ENCODE results near the gene TTLL7.
"Not testable (repeated sequence)": the region's sequence is repeated elsewhere in the genome, so short reads cannot be mapped to it uniquely, and the experiment has no call there.

Gene TTLL7

DNA sequence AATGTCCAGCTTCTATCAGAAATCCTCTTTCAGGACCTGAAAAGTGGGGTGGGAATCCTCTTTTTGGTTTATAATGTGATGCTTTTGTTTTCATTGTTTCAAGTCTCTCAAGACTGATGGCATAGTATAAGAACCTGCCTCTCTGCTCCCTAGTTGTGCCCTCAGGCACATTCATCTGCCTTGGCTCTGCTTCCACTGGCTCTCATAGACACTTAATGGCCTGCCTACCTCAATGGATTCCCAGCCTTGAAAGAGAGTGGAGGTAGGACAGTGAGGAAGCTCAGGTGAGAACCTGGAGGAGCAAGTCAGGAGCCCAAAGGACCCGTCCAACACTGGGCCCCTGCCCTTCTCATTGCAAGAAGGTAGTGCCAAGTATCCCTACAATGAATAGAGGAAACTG, 4.8 kb downstream of the TTLL7 start:
- DNase-seq, result no peak

DNA sequence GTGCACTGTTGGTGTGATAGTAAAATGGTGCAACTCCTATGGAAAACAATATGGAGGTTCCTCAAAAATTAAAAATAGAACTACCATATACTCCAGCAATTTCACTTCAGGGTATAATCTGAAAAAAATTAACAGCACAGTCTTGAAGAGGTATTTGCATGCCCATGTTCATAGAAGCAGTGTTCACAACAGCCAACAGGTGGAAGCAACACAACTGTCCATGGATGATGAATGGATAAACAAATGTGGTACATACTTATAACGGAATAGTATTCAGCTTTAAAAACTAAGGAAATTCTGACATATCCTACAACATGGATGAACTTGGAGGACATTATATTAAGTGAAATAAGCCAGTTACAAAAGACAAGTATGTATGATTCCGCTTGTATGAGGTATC, 8.2 kb downstream of the TTLL7 start:
- DNase-seq, result no peak

DNA sequence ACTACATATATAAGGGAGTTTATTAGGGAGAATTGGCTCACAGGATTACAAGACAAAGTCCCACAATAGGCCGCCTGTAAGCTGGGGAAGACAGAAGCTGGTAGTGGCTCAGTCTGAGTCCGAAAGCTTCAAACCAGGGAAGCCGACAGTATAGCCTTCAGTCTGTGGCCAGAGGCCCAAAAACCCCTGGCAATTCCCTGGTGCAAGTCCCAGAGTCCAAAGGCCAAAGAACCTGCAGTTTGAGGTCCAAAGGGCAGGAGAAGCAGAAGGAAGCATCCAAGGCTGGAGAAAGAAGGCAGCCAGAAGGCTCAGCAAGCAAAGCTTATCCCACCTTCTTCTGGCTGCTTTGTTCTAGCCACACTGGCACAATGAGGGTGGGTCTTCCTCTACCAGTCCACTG, 13.9 kb downstream of the TTLL7 start:
- DNase-seq, result no peak

DNA sequence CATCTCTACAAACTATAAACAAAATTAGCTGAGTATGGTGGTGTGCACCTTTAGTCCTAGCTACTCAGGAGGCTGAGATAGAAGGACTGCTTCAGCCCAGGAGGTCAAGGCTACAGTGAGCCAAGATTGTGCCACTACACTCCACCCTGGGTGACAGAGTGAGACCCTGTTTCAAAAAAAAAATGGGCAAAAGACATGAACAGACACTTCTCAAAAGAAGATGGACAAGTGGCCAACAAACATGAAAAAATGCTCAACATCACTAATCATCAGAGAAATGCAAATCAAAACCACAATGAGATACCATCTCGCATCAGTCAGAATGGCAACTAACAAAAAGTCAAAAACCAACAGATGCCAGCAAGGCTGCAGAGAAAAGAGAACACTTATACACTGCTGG, 15.0 kb downstream of the TTLL7 start:
- not testable (repeated sequence) for DNase-seq

DNA sequence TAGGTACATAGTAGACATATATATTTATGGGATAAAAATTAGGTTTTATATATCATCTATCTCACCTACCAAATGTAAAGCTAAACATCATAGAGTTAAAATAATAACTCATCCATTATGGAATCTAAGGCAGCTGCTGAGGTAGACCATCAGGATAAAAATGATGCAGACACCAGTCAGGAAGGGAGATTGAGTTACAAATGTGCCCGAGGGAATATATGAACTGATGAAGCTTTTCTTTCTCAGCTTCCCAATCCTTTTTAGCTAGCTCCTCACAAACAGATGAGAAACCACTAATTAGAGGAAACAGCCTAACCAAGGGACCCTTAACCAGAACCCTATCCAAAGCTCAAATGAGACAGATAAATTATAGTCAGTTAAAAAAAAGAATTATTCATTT, 20.9 kb downstream of the TTLL7 start:
- DNase-seq, result no peak

DNA sequence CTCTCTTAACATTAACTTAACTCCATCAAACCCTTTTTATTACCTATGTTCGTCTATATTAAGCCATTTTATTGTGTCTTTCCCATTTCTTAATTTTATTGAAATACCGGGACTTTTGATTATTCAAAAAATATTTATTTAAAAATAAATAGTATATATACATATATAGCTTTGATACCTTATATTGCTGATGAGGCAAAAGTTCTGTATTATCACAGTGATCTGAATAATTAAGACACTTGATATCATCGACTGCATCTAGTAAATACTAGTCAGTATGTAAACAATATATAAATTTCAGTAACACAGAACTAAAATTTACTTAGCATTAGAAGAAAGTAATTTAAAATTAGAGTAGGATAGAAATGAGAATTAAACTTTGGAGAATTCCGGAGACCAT, 22.0 kb downstream of the TTLL7 start:
- DNase-seq, result no peak

DNA sequence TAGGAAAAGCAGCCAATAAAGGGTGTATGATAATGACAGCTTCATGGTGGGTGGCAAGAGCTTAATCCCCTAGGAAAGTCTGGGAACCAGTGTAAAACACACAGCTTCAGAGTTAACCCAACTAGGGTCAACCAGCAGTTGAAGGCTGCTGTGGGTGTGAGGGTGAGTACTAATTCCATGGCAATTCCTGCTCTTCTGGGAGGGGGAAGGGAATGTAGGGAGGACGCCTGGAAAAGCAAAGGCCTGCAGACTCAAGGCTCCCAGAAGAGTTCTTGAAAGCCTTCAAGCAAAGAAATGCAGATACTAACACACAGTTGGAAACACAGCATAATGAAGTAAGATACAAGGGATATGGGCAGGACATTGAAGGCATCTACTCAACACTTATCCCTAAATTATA, 28.1 kb downstream of the TTLL7 start:
- DNase-seq, result no peak

DNA sequence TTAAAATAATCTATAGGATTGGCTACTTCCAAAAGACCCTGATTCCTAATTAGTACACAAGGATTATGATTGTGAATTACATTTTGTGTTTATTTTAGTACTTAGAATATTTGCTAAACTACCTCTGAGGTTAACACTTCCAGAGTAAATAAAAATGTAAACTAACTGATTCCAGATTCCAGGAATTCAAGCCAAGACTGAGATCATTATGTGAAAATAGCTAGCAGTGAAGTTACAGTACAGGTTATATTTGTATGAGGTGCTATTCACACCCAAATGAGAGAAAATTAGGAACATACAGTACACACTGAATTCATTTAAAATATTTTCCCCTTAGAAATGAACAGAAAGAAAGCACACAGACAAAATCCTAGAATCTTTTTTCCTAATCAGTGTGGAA, 28.8 kb downstream of the TTLL7 start:
- no peak for DNase-seq

DNA sequence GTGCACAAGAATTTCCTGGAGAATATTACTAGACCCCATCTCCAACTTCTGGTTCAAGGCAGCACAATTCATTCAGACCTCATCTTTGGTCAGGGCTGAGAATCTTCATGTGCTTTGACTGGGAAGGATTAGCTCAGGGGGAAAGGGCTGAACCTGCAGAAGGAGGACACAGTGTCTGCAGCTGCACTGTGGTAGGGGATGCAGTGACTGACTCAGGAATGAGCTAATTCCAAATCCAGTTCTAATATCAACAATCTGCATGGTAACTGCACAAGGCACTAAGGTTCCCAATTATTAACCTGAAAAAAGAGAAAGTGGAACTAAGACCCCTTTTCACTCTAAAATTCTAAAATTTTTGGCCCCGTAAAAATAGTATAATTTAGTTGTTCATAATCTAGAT, 31.6 kb downstream of the TTLL7 start:
- DNase-seq, result no peak

DNA sequence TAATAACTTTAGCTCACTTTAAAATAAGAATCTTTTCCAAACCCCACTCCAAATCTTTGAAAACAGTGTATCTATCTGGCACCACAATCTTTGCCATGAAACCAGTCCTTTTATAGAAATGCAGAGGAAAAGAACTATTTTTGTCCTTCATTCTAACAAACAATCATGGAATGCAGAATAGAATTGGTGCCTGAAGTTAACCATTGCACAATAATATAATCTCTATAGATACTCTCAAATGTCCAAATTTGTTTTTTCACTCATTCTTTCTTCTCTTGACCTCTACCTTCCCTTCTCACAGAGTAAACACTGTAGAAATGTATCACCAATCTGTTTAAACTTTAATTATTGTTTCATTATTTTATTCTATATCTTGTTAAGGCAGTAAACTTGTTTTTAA, 34.8 kb downstream of the TTLL7 start:
- no peak for DNase-seq

DNA sequence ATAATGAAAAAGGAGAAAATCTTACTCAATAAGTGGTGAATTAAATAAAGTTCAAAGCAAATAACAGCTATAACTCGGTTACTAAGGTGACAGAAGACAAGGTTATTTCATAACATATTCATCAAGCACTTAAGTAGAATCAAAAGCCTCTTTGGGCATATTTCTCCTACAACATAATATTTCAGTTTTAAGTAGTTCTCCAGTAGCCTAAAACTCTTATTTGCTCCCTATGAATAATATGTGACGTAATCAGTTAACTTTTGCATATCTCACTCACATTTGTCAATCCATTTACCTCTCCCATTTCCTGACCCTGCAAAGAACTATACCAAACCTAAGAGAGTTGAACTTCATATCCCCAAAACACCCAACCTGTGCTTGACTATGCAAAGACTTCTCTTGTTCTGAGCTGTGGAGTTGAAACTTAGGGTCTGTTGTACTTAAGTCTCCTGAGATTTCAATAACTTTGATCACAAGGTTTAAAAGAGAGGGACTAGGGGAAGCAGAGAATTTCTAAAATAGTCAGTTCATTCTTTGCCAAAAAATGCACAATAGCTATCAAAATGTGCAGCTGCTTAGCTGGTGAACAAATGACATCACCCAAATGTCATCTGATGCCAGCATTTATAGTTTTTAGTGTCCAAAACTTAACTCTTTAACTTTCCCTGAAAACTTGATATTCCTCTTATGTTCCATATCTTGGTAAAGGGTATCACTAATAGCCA, 37.2 kb downstream of the TTLL7 start:
- no peak for DNase-seq

DNA sequence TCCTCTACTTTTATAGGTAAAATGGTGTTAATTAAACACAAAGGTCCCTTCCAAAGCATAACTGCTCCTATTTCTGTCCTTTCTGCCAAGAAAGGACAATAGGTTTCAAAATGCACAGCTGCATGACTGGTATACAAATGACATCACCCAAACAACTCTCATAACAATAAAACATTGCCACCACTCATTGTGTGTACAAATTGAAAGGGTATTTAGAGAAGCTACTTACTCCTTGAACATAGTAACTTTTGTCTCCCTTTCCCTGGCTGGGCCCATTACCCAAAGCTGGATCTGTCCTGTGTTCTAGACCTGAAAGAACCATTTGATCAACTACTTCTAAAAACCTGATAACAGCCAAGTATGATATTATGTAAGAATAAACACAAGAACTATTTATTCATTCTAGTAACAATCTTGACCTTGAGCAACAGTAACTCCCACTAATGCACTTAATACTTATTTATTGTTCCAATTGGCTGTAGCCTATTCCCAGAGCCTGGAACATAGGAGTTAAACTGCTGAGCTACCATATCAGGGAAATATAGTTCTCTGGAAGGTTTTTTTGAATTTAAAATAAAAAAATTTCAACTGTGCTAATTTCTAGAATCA, 38.2 kb downstream of the TTLL7 start:
- DNase-seq, result no peak

DNA sequence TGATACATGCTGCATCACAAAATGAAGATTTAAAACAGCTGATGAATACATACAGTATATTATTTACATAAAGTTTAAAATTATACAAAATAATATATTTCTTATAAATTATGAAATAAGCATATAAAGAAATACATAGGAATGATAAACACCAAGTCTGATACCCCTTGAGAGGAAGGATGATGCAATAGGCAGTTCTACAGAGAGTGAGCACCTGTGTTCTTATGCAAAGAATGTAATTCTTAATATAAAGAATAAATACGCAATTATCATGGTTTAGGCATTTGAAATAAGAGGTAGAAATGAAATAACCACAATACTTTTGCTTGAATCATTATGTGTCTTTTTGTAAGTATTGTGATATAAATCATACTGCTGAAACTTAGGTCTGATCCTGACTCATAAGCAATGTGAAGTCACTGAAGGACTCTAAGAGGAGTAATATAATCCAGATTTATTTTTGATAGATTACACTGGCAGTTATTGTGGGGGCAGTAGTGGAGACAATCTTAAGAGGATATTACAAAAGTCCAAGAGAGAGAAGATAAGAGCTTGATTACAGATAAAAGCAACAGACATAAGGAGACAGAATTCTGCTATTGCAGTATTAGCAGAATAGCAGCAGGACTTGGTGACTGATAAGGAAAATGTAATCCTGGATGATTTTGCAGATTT, 39.0 kb downstream of the TTLL7 start:
- no peak for DNase-seq

DNA sequence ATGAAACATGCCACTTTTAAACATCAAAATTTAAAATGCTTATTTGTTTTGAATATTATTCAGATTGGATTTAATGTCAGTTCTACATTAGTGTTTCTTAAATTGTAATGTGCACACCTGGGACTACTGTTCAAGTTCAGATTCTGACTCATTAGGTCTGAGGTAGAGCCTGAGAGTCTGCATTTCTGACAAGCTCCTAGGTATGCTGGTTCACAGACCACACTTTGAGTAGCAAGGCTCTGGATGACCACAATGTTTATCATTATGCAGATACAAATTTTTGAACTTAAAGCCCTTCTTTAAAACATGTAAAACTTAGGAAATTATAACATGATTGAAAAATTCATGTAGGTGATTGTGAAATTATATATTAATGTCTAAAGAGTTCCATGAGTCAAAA, 40.2 kb downstream of the TTLL7 start:
- DNase-seq, result no peak

DNA sequence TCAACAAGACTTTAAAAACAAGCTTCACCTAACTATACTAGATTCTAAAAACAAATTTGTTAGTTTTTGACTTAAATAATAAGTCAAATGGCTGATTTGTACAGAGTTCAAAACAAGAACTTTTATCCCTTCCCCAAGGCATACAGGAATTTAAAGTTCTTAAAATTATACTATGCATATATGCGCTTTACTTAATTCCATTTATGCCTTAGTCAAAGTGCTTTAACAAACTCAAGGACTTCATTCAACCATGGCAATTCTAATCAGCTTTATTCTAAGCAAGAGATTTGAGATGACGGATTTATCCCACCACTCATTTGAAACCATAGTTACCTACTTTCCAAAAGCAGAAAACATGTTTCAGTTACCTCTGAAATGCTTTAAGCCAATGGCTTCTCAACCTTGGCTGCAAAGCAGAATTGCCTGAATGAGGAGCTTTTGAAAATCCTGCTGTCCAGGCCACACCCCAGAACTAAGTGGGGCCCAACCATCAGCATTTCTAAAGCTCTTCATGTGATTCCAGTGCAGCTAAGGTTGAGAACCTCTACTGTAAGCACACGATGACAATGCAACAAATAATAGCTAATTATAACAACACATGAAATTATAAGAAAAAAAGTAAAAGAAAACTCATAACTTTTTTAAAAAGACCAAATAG, 44.6 kb downstream of the TTLL7 start:
- no peak for DNase-seq

DNA sequence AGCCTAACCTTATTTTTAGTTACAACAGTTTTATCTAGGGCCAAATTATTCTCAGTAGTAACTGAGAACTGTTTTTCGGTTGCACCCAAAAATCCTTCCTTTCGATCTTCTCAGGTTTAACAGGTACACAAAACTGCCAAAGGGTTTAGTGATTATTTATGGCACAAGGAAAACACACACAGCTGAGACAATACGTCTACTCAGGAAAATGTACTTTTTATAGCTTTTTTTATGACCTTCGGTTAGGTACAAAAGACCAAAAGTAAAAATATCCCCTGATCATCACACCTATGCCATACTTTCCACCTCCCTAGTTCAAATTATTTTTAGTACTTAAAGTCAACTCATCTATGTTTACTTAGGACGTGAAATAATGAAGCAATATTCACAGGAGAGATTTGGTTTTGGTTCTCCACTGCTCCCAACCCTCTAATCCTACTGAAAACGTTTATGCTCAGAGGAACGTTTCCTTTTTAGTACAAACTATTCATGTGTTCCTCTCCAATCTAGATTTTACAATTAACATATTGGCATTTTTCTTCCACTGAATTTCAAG, 48.7 kb downstream of the TTLL7 start:
- no peak for DNase-seq

DNA sequence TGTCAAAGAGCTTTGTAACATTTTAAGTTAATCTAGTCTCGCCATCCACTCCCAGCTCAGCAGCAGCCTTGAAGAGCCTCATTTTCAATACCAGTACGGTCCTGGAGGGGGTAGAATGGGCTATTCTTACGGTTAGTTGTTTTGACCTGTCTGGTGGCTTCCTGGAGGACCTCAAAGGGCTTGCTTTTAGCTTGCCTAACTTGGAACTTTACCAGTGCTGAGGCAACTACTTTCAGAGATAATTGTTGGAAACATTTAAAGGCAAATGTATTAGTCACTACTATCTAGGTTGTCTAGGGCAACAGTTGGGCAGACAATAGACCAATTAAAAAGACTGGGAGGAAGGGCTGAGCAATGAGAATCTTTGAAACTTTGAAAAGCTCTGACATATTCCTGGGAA, 56.0 kb downstream of the TTLL7 start:
- DNase-seq, result no peak

DNA sequence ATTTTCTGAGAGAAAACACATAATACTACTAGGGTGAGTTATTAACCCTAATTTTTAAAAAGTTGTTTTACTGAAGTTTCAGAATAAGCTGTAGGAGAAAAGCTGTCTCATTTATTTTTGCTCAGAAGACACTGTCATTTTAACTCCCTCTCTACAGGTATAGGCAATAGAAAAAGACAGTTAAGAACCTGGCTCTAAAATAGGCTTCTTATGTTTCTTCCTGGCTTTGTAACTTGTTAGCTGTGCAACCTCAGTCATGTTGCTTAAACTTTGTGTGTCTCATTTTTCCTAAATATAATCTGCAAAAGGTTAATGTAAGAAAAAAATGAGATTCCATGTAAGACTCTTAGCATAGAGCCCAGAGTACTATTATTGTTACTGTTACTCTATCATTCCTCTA, 64.4 kb downstream of the TTLL7 start:
- DNase-seq, result no peak

DNA sequence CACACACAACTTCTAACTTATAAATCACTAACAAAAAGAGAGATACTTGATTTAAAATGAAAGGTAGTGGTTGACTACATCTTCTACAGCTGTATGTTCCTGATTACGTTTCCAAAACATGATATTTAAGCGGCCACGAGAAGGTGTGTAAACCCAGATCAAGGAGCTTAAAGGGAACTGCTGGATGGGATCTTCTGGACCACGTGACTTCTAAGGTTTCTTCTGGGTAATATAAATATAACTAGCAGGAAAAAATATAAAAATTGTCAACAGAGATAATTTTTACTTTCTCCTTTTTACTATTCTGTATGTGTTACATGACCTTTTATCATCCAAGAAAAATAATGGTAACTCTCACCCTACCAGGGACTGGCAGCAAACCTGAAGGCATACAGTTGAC, 66.2 kb downstream of the TTLL7 start:
- DNase-seq, result no peak

DNA sequence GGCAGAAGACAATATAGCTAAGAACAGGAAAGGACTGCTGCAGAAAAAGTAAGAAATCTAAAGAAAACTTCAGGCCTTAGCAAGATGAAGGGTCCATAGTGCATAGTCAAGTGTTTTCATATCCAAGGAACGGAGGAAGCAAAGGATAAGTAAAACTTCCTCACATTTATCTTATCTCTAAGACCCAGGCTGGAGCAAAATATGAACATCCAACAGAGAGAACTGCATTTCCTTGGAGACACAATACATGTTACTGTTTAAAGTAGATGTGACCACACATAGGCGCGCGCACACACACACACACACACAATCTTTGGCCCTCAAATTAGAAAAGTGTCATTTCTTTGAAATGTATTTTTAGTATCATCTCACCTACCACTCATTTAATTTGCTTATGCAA, 66.7 kb downstream of the TTLL7 start:
- DNase-seq, result no peak

DNA sequence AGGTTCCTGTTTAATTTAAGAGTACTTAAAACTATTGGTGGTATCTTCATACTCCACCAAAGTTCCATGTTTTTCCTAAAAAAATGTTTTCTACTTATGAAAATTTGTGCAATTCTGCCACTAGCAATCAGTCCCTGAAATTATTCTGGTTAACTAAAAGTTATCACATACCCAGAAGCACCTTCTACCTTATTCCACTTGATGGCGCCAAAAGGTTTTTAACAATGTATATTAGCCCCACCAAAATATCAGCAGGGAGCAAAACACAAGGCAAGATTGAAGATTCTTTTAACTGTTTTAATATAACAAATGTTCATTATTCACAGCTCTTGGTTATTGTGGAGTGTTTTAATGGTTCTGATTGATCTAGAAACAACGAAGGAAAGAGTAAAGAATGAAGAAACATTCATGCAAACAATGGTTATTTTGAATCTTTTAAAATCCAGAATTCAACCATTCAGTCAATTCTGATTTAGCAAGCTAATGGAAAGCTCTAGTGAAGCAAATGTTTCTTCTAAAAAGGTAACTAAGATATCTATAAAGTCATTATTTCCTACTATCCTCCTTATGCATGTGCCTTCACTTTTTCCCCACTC, 67.2 kb downstream of the TTLL7 start:
- no peak for DNase-seq

DNA sequence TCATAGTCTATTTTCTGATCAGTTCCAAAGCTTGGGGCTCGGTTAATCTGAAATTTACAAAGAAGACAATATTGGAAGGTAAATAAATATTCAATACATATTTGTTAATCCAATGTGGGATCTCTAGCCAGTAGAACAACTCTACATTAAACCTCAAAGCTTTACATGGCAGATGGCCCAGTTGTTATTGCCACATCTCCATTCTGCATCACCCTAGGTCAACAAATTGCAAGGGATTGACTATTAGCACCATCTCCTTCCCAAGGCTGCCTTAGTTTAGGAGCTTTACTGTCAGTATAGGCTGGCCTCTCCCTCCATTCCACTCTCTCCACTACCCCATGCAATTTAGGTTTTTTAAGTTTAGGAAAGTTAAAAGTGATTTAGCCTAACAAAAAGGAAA, 69.7 kb downstream of the TTLL7 start:
- no peak for DNase-seq

DNA sequence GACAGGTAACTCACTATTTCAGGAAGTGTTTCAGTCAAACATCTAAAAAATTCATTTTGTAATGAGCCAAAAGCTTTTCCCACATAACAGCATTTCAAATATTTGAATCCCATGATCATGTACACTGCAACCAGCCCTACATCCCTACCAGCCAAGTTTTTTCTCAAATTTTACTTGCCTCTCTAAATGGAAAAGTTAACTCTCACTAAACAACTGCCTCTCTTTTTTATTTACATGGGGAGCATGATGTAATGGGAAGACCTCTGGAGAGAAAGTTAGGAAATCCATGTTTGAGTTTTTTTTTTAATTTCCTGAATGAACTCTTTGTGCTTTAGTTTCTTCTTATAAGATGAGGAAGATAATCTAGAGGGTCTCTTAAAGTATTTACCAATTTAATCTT, 70.5 kb downstream of the TTLL7 start:
- no peak for DNase-seq

Data from activated gamma-delta T cell treated with Interleukin-2 at 50 U/mL for 16 hours (primary cell).